MM.1S (cell line): ENCODE results near the gene RASGEF1B.

Experiments used
- DNase-seq: peaks from one replicate; pipeline ENCODE4 v3.0.0-alpha.2; 2015
- H2AFZ ChIP-seq: fragments of 300-600 bp; sonication (generic); 2 replicates; pipeline ENCODE4 v1.6.0; 2016; ENCODE audit warnings: antibody characterized with exemption, low read length
- H3F3A ChIP-seq: fragments of 300-600 bp; sonication (generic); 2 replicates; pipeline ENCODE4 v1.6.1; 2016; ENCODE audit warnings: mild to moderate bottlenecking, antibody characterized with exemption, low read length, moderate library complexity, mixed read lengths; ENCODE audit not compliant: insufficient read depth
- H3K27ac ChIP-seq: fragments of 300-600 bp; sonication (generic); 2 replicates; pipeline ENCODE4 v1.5.1; 2016; ENCODE audit warnings: mild to moderate bottlenecking, low read length
- H3K27me3 ChIP-seq: fragments of 300-600 bp; sonication (generic); replicated peaks from 2 replicates; pipeline ENCODE4 v1.6.0; 2016; ENCODE audit warnings: low read length; ENCODE audit not compliant: insufficient read depth
- H3K36me3 ChIP-seq: fragments of 300-600 bp; sonication (generic); replicated peaks from 2 replicates; pipeline ENCODE4 v1.6.1; 2016; ENCODE audit warnings: mild to moderate bottlenecking, low read length, mixed read lengths; ENCODE audit not compliant: insufficient read depth
- H3K4me1 ChIP-seq: fragments of 300-600 bp; sonication (generic); 2 replicates; pipeline ENCODE4 v1.6.1; 2016; ENCODE audit warnings: low read length, mixed read lengths
- H3K4me2 ChIP-seq: fragments of 300-600 bp; sonication (generic); 2 replicates; pipeline ENCODE4 v1.6.0; 2016; ENCODE audit warnings: low read depth, low read length
- H3K4me3 ChIP-seq: fragments of 300-600 bp; sonication (generic); 2 replicates; pipeline ENCODE4 v1.5.1; 2016; ENCODE audit warnings: low read length, mixed read lengths
- H3K79me2 ChIP-seq: fragments of 300-600 bp; sonication (generic); 2 replicates; pipeline ENCODE4 v1.6.1; 2016; ENCODE audit warnings: mixed run types, low read length, mixed read lengths
- H3K9ac ChIP-seq: fragments of 300-600 bp; sonication (generic); 2 replicates; pipeline ENCODE4 v1.6.1; 2016; ENCODE audit warnings: low read length, mixed read lengths
- H3K9me2 ChIP-seq: fragments of 300-600 bp; sonication (generic); replicated peaks from 2 replicates; pipeline ENCODE4 v1.6.1; 2016; ENCODE audit warnings: mild to moderate bottlenecking, low read length, mixed read lengths; ENCODE audit not compliant: insufficient read depth
- H3K9me3 ChIP-seq: fragments of 300-600 bp; sonication (generic); replicated peaks from 2 replicates; pipeline ENCODE4 v1.6.1; 2016; ENCODE audit warnings: mild to moderate bottlenecking, low read length, mixed read lengths; ENCODE audit not compliant: insufficient read depth
- H4K20me1 ChIP-seq: fragments of 300-600 bp; sonication (generic); 2 replicates; pipeline ENCODE4 v1.6.1; 2016; ENCODE audit warnings: mild to moderate bottlenecking, low read length, moderate library complexity, mixed read lengths; ENCODE audit not compliant: insufficient read depth
- EZH2 ChIP-seq: fragments of 300-600 bp; sonication (generic); optimal IDR thresholded peaks from 2 replicates; pipeline ENCODE3; 2017; ENCODE audit warnings: low read depth, mild to moderate bottlenecking, antibody characterized with exemption, low read length, mixed read lengths
- EZH2phosphoT487 ChIP-seq: fragments of 300-600 bp; sonication (generic); IDR thresholded peaks from 2 replicates; pipeline ENCODE4 v1.6.1; 2018; ENCODE audit warnings: antibody characterized with exemption, low read length
- TF ChIP-seq, protein P1 (sequence below): fragments of 300-600 bp; sonication (generic); IDR thresholded peaks from 2 replicates; pipeline ENCODE4 v1.5.1; 2016; ENCODE audit warnings: antibody characterized with exemption, low read length, mixed read lengths

RASGEF1B gene

DNA sequence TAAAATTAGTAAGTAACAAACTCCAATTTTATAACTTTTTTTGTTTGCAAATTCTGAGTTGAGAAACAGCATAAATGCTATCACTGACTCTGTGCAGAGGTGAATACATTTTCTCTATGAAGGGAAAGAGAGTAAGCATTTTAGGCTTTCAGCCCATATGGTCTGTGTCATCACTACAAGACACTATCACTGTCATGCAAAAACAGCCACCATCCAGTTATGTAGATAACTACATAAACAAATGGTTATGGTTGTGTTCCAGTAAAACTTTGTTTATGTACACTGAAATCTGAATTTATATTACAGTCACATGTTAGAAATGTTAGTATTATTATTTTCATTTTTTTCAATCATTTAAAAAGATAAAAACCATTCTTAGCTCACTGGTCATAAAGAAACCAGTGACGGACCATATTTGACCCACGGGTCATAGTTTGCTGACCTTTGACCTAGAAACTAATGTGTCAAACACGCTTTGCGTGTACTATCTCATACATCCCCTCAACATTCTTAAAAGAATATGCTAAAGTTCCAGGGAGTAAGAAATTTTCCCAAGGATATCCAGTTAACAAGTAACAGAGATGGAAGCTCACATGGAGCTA, 29.1 kb downstream of the RASGEF1B start:
- Histone ChIP-seq H3F3A (no peaks in the 10 kb centered on the region), H3K4me1 (no peaks in the 10 kb centered on the region), H3K9me2 (no peaks in the 10 kb centered on the region), H3K4me2 (no peak overlapping the region), H3K79me2 (no peaks in the 10 kb centered on the region), H3K9me3 (no peaks in the 10 kb centered on the region), H4K20me1 (no peaks in the 10 kb centered on the region), H3K4me3 (no peak overlapping the region), H2AFZ (no peak overlapping the region), H3K9ac (no peak overlapping the region), H3K36me3 (no peaks in the 10 kb centered on the region; the same call in 1 of the 2 replicates), H3K27ac (no peak overlapping the region), H3K27me3 (no peaks in the 10 kb centered on the region)
- TF ChIP-seq, protein P1, sequence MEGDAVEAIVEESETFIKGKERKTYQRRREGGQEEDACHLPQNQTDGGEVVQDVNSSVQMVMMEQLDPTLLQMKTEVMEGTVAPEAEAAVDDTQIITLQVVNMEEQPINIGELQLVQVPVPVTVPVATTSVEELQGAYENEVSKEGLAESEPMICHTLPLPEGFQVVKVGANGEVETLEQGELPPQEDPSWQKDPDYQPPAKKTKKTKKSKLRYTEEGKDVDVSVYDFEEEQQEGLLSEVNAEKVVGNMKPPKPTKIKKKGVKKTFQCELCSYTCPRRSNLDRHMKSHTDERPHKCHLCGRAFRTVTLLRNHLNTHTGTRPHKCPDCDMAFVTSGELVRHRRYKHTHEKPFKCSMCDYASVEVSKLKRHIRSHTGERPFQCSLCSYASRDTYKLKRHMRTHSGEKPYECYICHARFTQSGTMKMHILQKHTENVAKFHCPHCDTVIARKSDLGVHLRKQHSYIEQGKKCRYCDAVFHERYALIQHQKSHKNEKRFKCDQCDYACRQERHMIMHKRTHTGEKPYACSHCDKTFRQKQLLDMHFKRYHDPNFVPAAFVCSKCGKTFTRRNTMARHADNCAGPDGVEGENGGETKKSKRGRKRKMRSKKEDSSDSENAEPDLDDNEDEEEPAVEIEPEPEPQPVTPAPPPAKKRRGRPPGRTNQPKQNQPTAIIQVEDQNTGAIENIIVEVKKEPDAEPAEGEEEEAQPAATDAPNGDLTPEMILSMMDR = no peak
- TF ChIP-seq EZH2 = no peak
- no peak for TF ChIP-seq EZH2phosphoT487
- no peak for DNase-seq

DNA sequence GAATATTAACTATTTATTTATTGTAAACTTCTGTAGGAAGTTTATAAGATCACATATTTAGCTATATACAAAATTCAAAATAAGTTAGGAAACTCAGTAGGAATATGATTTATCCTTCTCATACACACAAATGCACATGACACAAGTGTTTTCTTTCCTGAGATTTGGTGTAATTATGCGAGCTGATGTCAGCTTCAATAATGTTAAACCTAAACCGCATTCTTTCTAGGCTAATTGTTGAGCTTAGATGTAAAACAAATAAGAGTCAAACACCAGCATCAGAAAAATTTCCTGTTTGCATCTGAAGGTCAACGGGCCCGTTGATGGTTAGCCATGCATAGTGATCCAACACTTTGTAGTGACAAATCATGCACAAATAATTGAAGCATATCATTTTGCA, 30.8 kb downstream of the RASGEF1B start:
- TF ChIP-seq EZH2phosphoT487 (no peak), EZH2 (no peak)
- TF ChIP-seq, protein P1 = no peak
- Histone ChIP-seq H4K20me1 (no peaks in the 10 kb centered on the region), H3K4me3 (no peak overlapping the region), H2AFZ (no peak overlapping the region), H3K27me3 (no peaks in the 10 kb centered on the region), H3K36me3 (peaks cover 8% of the 10 kb centered on the region), H3K27ac (no peak overlapping the region), H3K9ac (no peak overlapping the region), H3K4me2 (no peak overlapping the region), H3K9me3 (no peaks in the 10 kb centered on the region), H3K9me2 (no peaks in the 10 kb centered on the region), H3K79me2 (no peaks in the 10 kb centered on the region), H3F3A (no peaks in the 10 kb centered on the region), H3K4me1 (no peaks in the 10 kb centered on the region)
- DNase-seq = no peak

DNA sequence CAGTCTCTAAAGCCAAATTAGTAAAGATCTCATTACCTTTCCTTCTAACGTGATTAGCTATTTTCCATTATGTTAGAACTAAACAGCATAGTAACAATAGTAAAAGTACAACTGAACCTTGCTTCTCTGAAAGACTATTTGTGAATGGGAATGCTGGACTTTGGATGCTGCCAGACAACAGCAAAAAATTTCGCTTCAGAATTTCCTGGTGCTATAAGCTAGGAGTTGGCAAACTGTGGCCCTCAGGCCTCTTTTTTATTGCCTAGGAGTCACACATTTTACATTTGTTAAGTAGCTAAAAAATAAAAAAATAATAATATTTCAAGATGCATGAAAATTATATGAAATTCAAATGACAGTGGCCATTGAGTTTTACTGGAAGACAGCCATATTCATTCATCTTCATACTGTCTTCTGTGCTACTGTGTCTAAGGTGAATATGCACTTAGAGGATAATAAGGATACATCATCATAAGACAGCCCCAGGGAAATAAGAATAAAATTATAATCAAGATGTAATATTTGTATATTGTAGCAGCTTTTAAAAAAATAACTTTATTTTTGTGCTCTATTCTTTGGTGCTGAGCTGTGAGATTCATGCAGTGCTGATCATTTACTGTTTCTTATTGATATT, 34.6 kb downstream of the RASGEF1B start:
- H3K9ac ChIP-seq = no peak overlapping the region
- TF ChIP-seq EZH2 (no peak), EZH2phosphoT487 (no peak)
- TF ChIP-seq, protein P1 = no peak
- H3K27me3 ChIP-seq = no peaks in the 10 kb centered on the region
- H2AFZ ChIP-seq = no peak overlapping the region
- no peaks in the 10 kb centered on the region for H4K20me1 ChIP-seq
- no peaks in the 10 kb centered on the region for H3K9me2 ChIP-seq
- no peak overlapping the region for H3K4me3 ChIP-seq
- H3K9me3 ChIP-seq = no peaks in the 10 kb centered on the region
- H3K4me2 ChIP-seq = no peak overlapping the region
- no peaks in the 10 kb centered on the region for H3K79me2 ChIP-seq
- H3K27ac ChIP-seq = no peak overlapping the region
- H3F3A ChIP-seq = no peaks in the 10 kb centered on the region
- peaks cover 12% of the 10 kb centered on the region for H3K36me3 ChIP-seq
- H3K4me1 ChIP-seq = no peaks in the 10 kb centered on the region
- no peak for DNase-seq
